MCF 10A (cell line): ENCODE results near the gene OR5A1. TPM values are rescaled to one million over a fixed set of nuclear protein-coding genes. Genes with fewer than 3 reads are reported as not detected.

ENCODE experiments used
- BruUV-seq: library from RNA; stranded (reverse); fragments of 400-500 nt; replicated peaks from 2 replicates; lab custom pipeline; 2021; lab: Mats Ljungman, UMichigan
- CTCF ChIA-PET: fragments of 300-600 bp; sonication (Branson Sonifier 250); formaldehyde crosslinking; extraction: SDS; loops from one replicate; lab custom pipeline; 2021; ENCODE audit warnings: antibody characterized with exemption, inconsistent platforms; lab: Yijun Ruan, JAX
- POLR2A ChIA-PET: fragments of 300-600, 350-650 bp; sonication (Branson Sonifier 250); formaldehyde crosslinking; extraction: SDS; loops from one replicate; lab custom pipeline; 2020; ENCODE audit warnings: antibody characterized with exemption, inconsistent platforms; lab: Yijun Ruan, JAX
- DNase-seq: peaks from one replicate; pipeline ENCODE4 v3.0.0-alpha.2; 2018; ENCODE audit not compliant: unreplicated experiment
- H3K27ac Mint-ChIP-seq: one replicate; pipeline ENCODE4 v1.8.0; 2022; ENCODE audit warnings: mild to moderate bottlenecking, low read depth, mixed read lengths; ENCODE audit not compliant: unreplicated experiment
- H3K27me3 Mint-ChIP-seq: one replicate; pipeline ENCODE4 v1.8.0; 2022; ENCODE audit warnings: mixed read lengths; ENCODE audit not compliant: insufficient read depth, unreplicated experiment
- H3K36me3 Mint-ChIP-seq: one replicate; pipeline ENCODE4 v1.8.0; 2022; ENCODE audit warnings: mild to moderate bottlenecking, moderate library complexity, mixed read lengths; ENCODE audit not compliant: insufficient read depth, unreplicated experiment
- H3K4me1 Mint-ChIP-seq: one replicate; pipeline ENCODE4 v1.8.0; 2022; ENCODE audit warnings: mixed read lengths; ENCODE audit not compliant: insufficient read depth, unreplicated experiment
- H3K4me3 Mint-ChIP-seq: one replicate; pipeline ENCODE4 v1.8.0; 2022; ENCODE audit warnings: mild to moderate bottlenecking, moderate library complexity, mixed read lengths; ENCODE audit not compliant: unreplicated experiment
- H3K9me3 Mint-ChIP-seq: one replicate; pipeline ENCODE4 v1.8.0; 2022; ENCODE audit warnings: mixed read lengths; ENCODE audit not compliant: unreplicated experiment
- intact Hi-C: fragments of 100-400 bp; cut with micrococcal nuclease; formaldehyde crosslinking; loops from 2 replicates; pipeline ENCODE4 v1.14.1; 2022
- total RNA-seq: library from RNA; stranded (reverse); gene quantifications from 2 replicates; pipeline ENCODE4 v1.2.3, GENCODE V29; 2022
- TF ChIP-seq, protein P1 (sequence below): fragments of 200-600 bp; IDR thresholded peaks from one replicate; pipeline ENCODE4 v1.8.0; 2022; ENCODE audit warnings: antibody characterized with exemption, mild to moderate bottlenecking; ENCODE audit not compliant: unreplicated experiment

The OR5A1 gene
- total RNA-seq, 1 experiment from 2014 or later: not detected

DNA sequence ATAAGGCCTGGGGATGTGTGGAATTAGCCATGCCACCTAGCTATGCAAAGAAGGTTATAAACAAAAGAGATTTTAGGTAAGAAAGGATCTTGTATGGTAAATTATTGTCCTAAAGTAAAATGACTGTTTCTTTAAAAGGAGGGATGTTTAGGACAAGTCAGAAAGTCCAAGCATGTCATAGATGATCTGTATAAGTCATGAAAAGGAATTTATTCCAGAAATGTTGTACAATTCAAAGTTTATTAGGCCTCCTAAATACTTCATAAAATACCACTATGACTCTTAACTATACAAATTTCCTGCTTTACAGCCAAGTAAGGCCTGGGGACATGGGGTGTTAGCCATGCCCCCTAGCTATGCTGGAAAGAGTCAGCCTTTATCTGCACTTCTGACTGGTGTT is 32.7 kb upstream of the OR5A1 start:
- H3K4me1 Mint-ChIP-seq: no peaks in the 10 kb centered on the region
- DNase-seq: no peak
- H3K9me3 Mint-ChIP-seq: peaks cover 7% of the 10 kb centered on the region
- H3K27ac Mint-ChIP-seq: no peak overlapping the region
- H3K27me3 Mint-ChIP-seq: no peaks in the 10 kb centered on the region
- ChIA-PET CTCF (interaction anchor here (0.7 kb wide), 1 partner anchor 236 kb away, joined by 4 read pairs; no protein-coding TSS in a partner anchor), POLR2A (no interaction called here)
- TF ChIP-seq, protein P1, sequence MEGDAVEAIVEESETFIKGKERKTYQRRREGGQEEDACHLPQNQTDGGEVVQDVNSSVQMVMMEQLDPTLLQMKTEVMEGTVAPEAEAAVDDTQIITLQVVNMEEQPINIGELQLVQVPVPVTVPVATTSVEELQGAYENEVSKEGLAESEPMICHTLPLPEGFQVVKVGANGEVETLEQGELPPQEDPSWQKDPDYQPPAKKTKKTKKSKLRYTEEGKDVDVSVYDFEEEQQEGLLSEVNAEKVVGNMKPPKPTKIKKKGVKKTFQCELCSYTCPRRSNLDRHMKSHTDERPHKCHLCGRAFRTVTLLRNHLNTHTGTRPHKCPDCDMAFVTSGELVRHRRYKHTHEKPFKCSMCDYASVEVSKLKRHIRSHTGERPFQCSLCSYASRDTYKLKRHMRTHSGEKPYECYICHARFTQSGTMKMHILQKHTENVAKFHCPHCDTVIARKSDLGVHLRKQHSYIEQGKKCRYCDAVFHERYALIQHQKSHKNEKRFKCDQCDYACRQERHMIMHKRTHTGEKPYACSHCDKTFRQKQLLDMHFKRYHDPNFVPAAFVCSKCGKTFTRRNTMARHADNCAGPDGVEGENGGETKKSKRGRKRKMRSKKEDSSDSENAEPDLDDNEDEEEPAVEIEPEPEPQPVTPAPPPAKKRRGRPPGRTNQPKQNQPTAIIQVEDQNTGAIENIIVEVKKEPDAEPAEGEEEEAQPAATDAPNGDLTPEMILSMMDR: no peak
- no peaks in the 10 kb centered on the region for H3K36me3 Mint-ChIP-seq
- BruUV-seq: no TSS peak
- intact Hi-C loops: no loop called here
- no peak overlapping the region for H3K4me3 Mint-ChIP-seq

DNA sequence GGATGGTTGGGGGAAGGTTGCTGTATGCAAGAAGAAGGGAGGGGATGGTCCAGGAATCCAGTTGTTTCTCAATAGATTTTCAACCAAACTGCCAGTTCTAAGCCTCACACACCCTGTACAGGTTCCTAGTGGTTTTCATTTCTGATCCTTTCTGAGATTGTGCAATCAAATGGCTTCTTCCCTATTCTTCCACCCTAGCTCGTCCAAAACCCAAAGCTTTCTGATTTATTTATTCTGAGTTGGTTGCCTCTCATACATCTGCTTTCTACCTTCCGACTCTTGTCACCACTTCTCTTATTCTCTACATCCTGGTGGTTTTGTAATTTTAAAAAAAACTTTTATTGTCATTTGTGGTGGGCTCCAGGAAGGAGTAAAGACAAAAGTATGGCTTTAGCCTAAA is 22.6 kb upstream of the OR5A1 start:
- peaks cover 19% of the 10 kb centered on the region for H3K27me3 Mint-ChIP-seq
- ChIA-PET CTCF (interaction anchor here (0.7 to 1.0 kb wide), 3 partner anchors 16 to 122 kb away, joined by 3 to 4 read pairs (median 3); partner anchors contain the start of gene OR5A1), POLR2A (no interaction called here)
- no peak for DNase-seq
- H3K36me3 Mint-ChIP-seq: no peaks in the 10 kb centered on the region
- no peak overlapping the region for H3K4me3 Mint-ChIP-seq
- BruUV-seq: no TSS peak
- peaks cover 11% of the 10 kb centered on the region for H3K9me3 Mint-ChIP-seq
- no peak overlapping the region for H3K27ac Mint-ChIP-seq
- intact Hi-C loops: no loop called here
- TF ChIP-seq, protein P1: no peak
- no peaks in the 10 kb centered on the region for H3K4me1 Mint-ChIP-seq

DNA sequence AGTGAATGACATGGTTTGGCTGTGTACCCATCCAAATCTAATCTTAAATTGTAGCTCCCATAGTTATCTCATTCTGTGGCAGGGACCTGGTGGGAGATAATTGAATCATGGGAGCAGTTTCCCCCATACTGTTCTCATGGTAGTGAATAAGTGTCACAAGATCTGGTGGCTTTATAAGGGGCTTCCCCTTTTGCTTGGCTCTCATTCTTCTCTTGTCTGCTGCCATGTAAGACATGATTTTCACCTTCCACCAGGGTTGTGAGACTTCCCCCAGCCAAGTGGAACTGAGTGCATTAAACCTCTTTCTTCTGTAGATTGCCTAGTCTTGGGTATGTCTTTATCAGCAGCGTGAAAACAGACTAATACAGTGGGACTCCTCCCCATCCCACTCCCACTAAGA is 21.2 kb upstream of the OR5A1 start:
- TF ChIP-seq, protein P1: no peak
- Mint-ChIP-seq H3K4me3 (no peak overlapping the region), H3K36me3 (no peaks in the 10 kb centered on the region), H3K27ac (no peak overlapping the region), H3K9me3 (peaks cover 11% of the 10 kb centered on the region), H3K27me3 (peaks cover 30% of the 10 kb centered on the region), H3K4me1 (no peaks in the 10 kb centered on the region)
- ChIA-PET CTCF (interaction anchor here (0.9 kb wide), 1 partner anchor 11 kb away, joined by 3 read pairs; the partner anchor contains the start of gene OR5A2), POLR2A (interaction anchor here (0.7 kb wide), 1 partner anchor 46 kb away, joined by 3 read pairs; no protein-coding TSS in a partner anchor)
- intact Hi-C loops: no loop called here
- no peak for DNase-seq
- no TSS peak for BruUV-seq

DNA sequence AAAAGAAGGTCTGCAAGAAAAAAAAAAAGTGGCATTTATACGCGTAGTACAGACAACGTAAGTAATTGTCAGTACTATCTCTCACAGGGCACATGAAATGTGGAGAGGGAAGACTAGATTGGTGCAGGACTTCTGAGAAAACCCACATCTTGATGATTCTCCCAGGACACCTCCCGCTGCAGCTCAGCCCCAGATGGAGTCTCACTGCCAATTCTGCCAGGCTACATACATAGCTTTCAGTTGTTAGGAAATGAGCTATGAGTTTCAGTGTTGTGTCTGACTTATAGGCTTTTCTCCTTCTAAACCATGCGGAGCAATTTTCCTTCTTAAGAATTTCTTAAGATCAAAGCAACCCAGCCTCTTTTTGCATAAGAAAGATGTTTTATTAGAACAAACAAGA is 19.7 kb upstream of the OR5A1 start:
- Mint-ChIP-seq H3K4me1 (no peaks in the 10 kb centered on the region), H3K36me3 (no peaks in the 10 kb centered on the region), H3K27ac (no peak overlapping the region), H3K9me3 (no peaks in the 10 kb centered on the region), H3K4me3 (no peak overlapping the region), H3K27me3 (peaks cover 30% of the 10 kb centered on the region)
- CTCF ChIA-PET: interaction anchor here (2.8 kb wide), 1 partner anchor 13 kb away, joined by 13 read pairs; no protein-coding TSS in a partner anchor
- intact Hi-C loops: no loop called here
- POLR2A ChIA-PET: no interaction called here
- BruUV-seq: no TSS peak
- DNase-seq: no peak
- TF ChIP-seq, protein P1: no peak
